HepG2 (cell line): ENCODE measurements around the gene BCKDHA. TPM values are rescaled to one million over a fixed set of nuclear protein-coding genes. Genes with fewer than 3 reads are reported as not detected.

Source experiments
- CAMTA2 ChIP-seq: sonication (generic); formaldehyde crosslinking; IDR thresholded peaks from 2 replicates; pipeline ENCODE4 v1.4.0; 2020; ENCODE audit warnings: mild to moderate bottlenecking, missing genetic modification reagents, borderline replicate concordance
- CTCF ChIP-seq: sonication (generic); formaldehyde crosslinking; IDR thresholded peaks from 2 replicates; pipeline ENCODE4 v1.5.0; 2020; ENCODE audit warnings: mild to moderate bottlenecking, missing genetic modification reagents, moderate library complexity
- EED ChIP-seq: sonication (generic); formaldehyde crosslinking; IDR thresholded peaks from 2 replicates; pipeline ENCODE4 v1.5.0; 2020; ENCODE audit warnings: mild to moderate bottlenecking, missing genetic modification reagents
- ELK4 ChIP-seq: sonication (generic); formaldehyde crosslinking; IDR thresholded peaks from 2 replicates; pipeline ENCODE4 v1.9.0; 2021; ENCODE audit warnings: missing genetic modification reagents, borderline replicate concordance
- GMEB1 ChIP-seq: sonication (generic); formaldehyde crosslinking; IDR thresholded peaks from 2 replicates; pipeline ENCODE4 v1.5.1; 2020; ENCODE audit warnings: missing genetic modification reagents, mild to moderate bottlenecking, borderline replicate concordance
- HNRNPK ChIP-seq: fragments of 200-400 bp; formaldehyde crosslinking; IDR thresholded peaks from 2 replicates; pipeline ENCODE4 v1.6.1; 2018; ENCODE audit warnings: low read length, low read depth, moderate library complexity, mild to moderate bottlenecking; ENCODE audit not compliant: poor library complexity, severe bottlenecking
- HOXA3 ChIP-seq: sonication (generic); formaldehyde crosslinking; IDR thresholded peaks from 2 replicates; pipeline ENCODE4 v1.5.0; 2020; ENCODE audit warnings: missing genetic modification reagents
- KLF9 ChIP-seq: IDR thresholded peaks from 2 replicates; pipeline ENCODE4 v1.6.1; 2016; ENCODE audit warnings: low read depth
- MYNN ChIP-seq: sonication (generic); formaldehyde crosslinking; IDR thresholded peaks from 2 replicates; pipeline ENCODE4 v1.4.0; 2020; ENCODE audit warnings: mild to moderate bottlenecking, low read depth, missing genetic modification reagents
- NCOA2 ChIP-seq: sonication (generic); formaldehyde crosslinking; IDR thresholded peaks from 2 replicates; pipeline ENCODE4 v1.8.0; 2022; ENCODE audit warnings: inconsistent platforms
- PHF20 ChIP-seq: sonication (generic); formaldehyde crosslinking; IDR thresholded peaks from 2 replicates; pipeline ENCODE4 v1.5.0; 2020; ENCODE audit warnings: mild to moderate bottlenecking, missing genetic modification reagents
- SRSF9 ChIP-seq: fragments of 200-400 bp; formaldehyde crosslinking; IDR thresholded peaks from 2 replicates; pipeline ENCODE4 v1.6.1; 2018; ENCODE audit warnings: borderline replicate concordance, mild to moderate bottlenecking, low read depth, low read length; ENCODE audit not compliant: insufficient read depth, poor library complexity, severe bottlenecking
- TEF ChIP-seq: sonication (generic); formaldehyde crosslinking; IDR thresholded peaks from 2 replicates; pipeline ENCODE4 v1.5.0; 2020; ENCODE audit warnings: missing genetic modification reagents
- ZBTB38 ChIP-seq: sonication (generic); formaldehyde crosslinking; IDR thresholded peaks from 2 replicates; pipeline ENCODE4 v1.5.1; 2020; ENCODE audit warnings: mild to moderate bottlenecking, missing genetic modification reagents
- ZFP82 ChIP-seq: sonication (generic); formaldehyde crosslinking; IDR thresholded peaks from 2 replicates; pipeline ENCODE4 v1.5.1; 2020; ENCODE audit warnings: mild to moderate bottlenecking, missing genetic modification reagents, borderline replicate concordance
- ZNF142 ChIP-seq: sonication (generic); formaldehyde crosslinking; IDR thresholded peaks from 2 replicates; pipeline ENCODE4 v1.4.0; 2020; ENCODE audit warnings: missing genetic modification reagents
- ZNF264 ChIP-seq: sonication (generic); formaldehyde crosslinking; IDR thresholded peaks from 2 replicates; pipeline ENCODE4 v1.4.0; 2020; ENCODE audit warnings: missing genetic modification reagents
- polyA plus RNA-seq, 8 experiments: library from polyadenylated mRNA; depleted of rRNA in 3 of 8; stranded (reverse) in 7 of 8; unstranded in 1 of 8; fragments of >200 nt; fragmentation: Illumina TruSeq in 4 of 8; extraction: Trizol in 4 of 8; gene quantifications; 2 replicates each; pipeline versions ENCODE4 v1.2.1 to v1.2.3, GENCODE V29; 2011 to 2016; ENCODE audit warnings: low read depth in 4 of 8, missing spikeins in 1 of 8, mixed read lengths in 1 of 8; ENCODE audit not compliant: insufficient read depth in 1 of 8
- total RNA-seq, 5 experiments: library from RNA; depleted of rRNA; stranded (reverse); fragments of >200 nt; fragmentation: Illumina TruSeq; extraction: Trizol; gene quantifications; 2 replicates each; pipeline ENCODE4 v1.2.3, GENCODE V29; 2016; ENCODE audit warnings: low read depth in 1 of 5

Gene BCKDHA
- total and polyA plus RNA-seq, 2 of the 13 experiments (the other 11 are each of a cell fraction or from before 2014, with no cell fraction given): 11.8 to 31.5 TPM

GRCh38 chr19:41352609-41353465 is 44.8 kb upstream of the BCKDHA start (continued):
- peak; percentile 75; the same call in 1 of the 2 replicates for TF ChIP-seq ZNF142
- TF ChIP-seq TEF (CRISPR knock-in tag): 0 out of 2 replicates have a peak, but pooled peaks have one; percentile 53
- TF ChIP-seq ZBTB38 (CRISPR knock-in tag): peak; percentile 37; the same call in 1 of the 2 replicates
- TF ChIP-seq PHF20 (CRISPR knock-in tag): peak; percentile 31; the same call in 1 of the 2 replicates
- TF ChIP-seq HNRNPK: no peak
- TF ChIP-seq CTCF: peak; percentile 77
- TF ChIP-seq GMEB1 (CRISPR knock-in tag): peak; percentile 11; the same call in 1 of the 2 replicates
- no peak for TF ChIP-seq ZFP82
- TF ChIP-seq ZNF264 (CRISPR knock-in tag): no peak
- TF ChIP-seq EED (CRISPR knock-in tag): no peak
- TF ChIP-seq SRSF9: no peak
- no peak for TF ChIP-seq HOXA3 (CRISPR knock-in tag)
- TF ChIP-seq CAMTA2: no peak
- no peak for TF ChIP-seq KLF9 (CRISPR knock-in tag)
- no peak for TF ChIP-seq MYNN (CRISPR knock-in tag)
- no peak for TF ChIP-seq ELK4 (CRISPR knock-in tag)
- no peak for TF ChIP-seq NCOA2
